Heart right ventricle (tissue), 16 donors: ENCODE results near the gene C2CD3. TPM values are rescaled to one million over a fixed set of nuclear protein-coding genes. Genes with fewer than 3 reads are reported as not detected.

Experiments used
- ATAC-seq, 8 donors: fragments of 200-7000 bp; cut with Tn5 transposase; one replicate each; pipeline ENCODE4 v1.9.1; 2020; ENCODE audit warnings: mild to moderate bottlenecking in 8 of 8, moderate library complexity in 8 of 8, moderate number of reproducible peaks in 1 of 8
- DNase-seq, 2 donors: peaks; one replicate each; pipeline ENCODE4 v3.0.0-alpha.2; 2020
- H3K27ac ChIP-seq, 10 donors: fragments of 200-600 bp; sonication (generic) in 2 of 10; one replicate each; pipeline versions ENCODE4 v1.5.0 to v1.8.0; 2020 to 2022; ENCODE audit warnings: mild to moderate bottlenecking in 3 of 10
- H3K27me3 ChIP-seq, 7 donors: fragments of 200-600 bp; one replicate each; pipeline ENCODE4 v1.8.0; 2021 to 2022; ENCODE audit warnings: mild to moderate bottlenecking in 2 of 7
- H3K36me3 ChIP-seq, 9 donors: fragments of 200-600 bp; sonication (generic) in 1 of 9; one replicate each; pipeline versions ENCODE4 v1.5.0 to v1.8.0; 2020 to 2022; ENCODE audit warnings: mild to moderate bottlenecking in 2 of 9
- H3K4me1 ChIP-seq, 9 donors: fragments of 200-600 bp; sonication (generic) in 1 of 9; one replicate each; pipeline versions ENCODE4 v1.5.0 to v1.8.0; 2020 to 2022; ENCODE audit warnings: mild to moderate bottlenecking in 4 of 9
- H3K4me3 ChIP-seq, 10 donors: fragments of 200-600 bp; sonication (generic) in 2 of 10; one replicate each; pipeline versions ENCODE4 v1.5.0 to v1.8.0; 2020 to 2022; ENCODE audit warnings: mild to moderate bottlenecking in 7 of 10, moderate library complexity in 2 of 10
- H3K9me3 ChIP-seq, 11 donors: fragments of 200-600 bp in 10 of 11; sonication (generic) in 2 of 11; one replicate each; pipeline versions ENCODE4 v1.5.0 to v1.8.0; 2013 to 2022; ENCODE audit warnings: mild to moderate bottlenecking in 2 of 11, control low read depth in 1 of 11, moderate library complexity in 1 of 11
- CTCF ChIP-seq, 9 donors: fragments of 200-600 bp; sonication (generic) in 2 of 9; IDR thresholded peaks; one replicate each; pipeline versions ENCODE4 v1.5.0 to v1.8.0; 2021 to 2022; ENCODE audit warnings: antibody characterized with exemption in 9 of 9, mild to moderate bottlenecking in 5 of 9, moderate library complexity in 1 of 9
- WGBS, 2 donors: extraction: QIAGEN DNeasy Blood & Tissue Kit; methylation state at CpG; one replicate each; pipeline ENCODE4 v1.1.7; 2013; ENCODE audit warnings: inconsistent platforms in 1 of 2; 5-methylcytosine and 5-hydroxymethylcytosine counted together
- intact Hi-C, 10 donors: fragments of 100-400 bp; cut with DNase I; formaldehyde crosslinking; loops; one replicate each; pipeline versions ENCODE4 v1.11.1 to v1.14.2; 2022
- polyA plus RNA-seq, 2 donors: library from polyadenylated mRNA; stranded (reverse); fragments of 200-250 nt; gene quantifications; one replicate each; pipeline ENCODE4 v1.2.3, GENCODE V29; 2013
- total RNA-seq, 10 donors: library from RNA; stranded (reverse); fragmentation: NEBNext Ultra II Directional in 3 of 10; extraction: Animal tissue kit (Norgen Biotek cat#: 25700) in 3 of 10; gene quantifications; one replicate each; pipeline versions ENCODE4 v1.2.1 to v1.2.4, GENCODE V29; 2021 to 2023
- donor health status: Arrhythmogenic right ventricular cardiomyopathy.
- donor health status: ischemic (EF 13 %, LVEDD 7.1; RV severe dilation, severe dysfunction).
- donor health status: healthy with polysubstance abuse.
- donor health status: DM: no; HTN: yes; CAD: no.
- donor health status: DM: no; HTN: no; CAD: no.
- donor health status: ischemic (EF 25% LVEDD 6.9; RV normal size, moderate dysfunction).
- donor health status: ischemic (EF 25% LVEDD 5.7; RV mildly dilated, moderate dysfunction).
- donor health status: healthy.
- donor health status: DM: yes; HTN: yes; CAD: no.
- donor health status: Ischemic cardiomyopathy.
- donor health status: ischemic (EF 35%, LVEDD 5.7; RV mildly dilated, moderate dysfunction).
- donor health status: nonischemic (EF 11% LVEDD 7.7; RV severe dilation, severe dysfunction).
- donor health status: DM: yes; HTN: yes; CAD: no.
- donor health status: PGD.
- donor health status: ischemic (EF 29% LVEDD 5.4; RV normal size, mild dysfunction).
- donor health status: nonischemic (EF 23%, LVEDD 6.1; RV moderate dilation, normal function).

The C2CD3 gene
- total and polyA plus RNA-seq, 12 donors, result 7.8 to 14.8 (median 11.9) TPM

- no peaks in the 10 kb centered on the region for H3K9me3 ChIP-seq
- H3K4me1 ChIP-seq, result peaks cover 0 to 18% (median 0%) of the 10 kb centered on the region in 9 donors
- H3K27me3 ChIP-seq, result no peaks in the 10 kb centered on the region
- intact Hi-C loops, result no loop called here
- peaks cover 0 to 59% (median 4%) of the 10 kb centered on the region in 9 donors for H3K36me3 ChIP-seq
- WGBS, 2 donors, result 84 to 87% methylated on average over 7 of the region's 7 CpGs
- no peak for ATAC-seq
- TF ChIP-seq CTCF (IDR thresholded peaks at IDR 0.05), result no peak
- no peak for DNase-seq
- no peak overlapping the region for H3K4me3 ChIP-seq
- no peak overlapping the region for H3K27ac ChIP-seq
These were observed 168.9 kb downstream of the C2CD3 start for GRCh38 chr11:74001822-74002286.

- TF ChIP-seq CTCF (IDR thresholded peaks at IDR 0.05), result no peak
- Histone ChIP-seq H3K36me3 (peaks cover 0 to 50% (median 4%) of the 10 kb centered on the region in 9 donors), H3K4me3 (no peak overlapping the region), H3K9me3 (no peaks in the 10 kb centered on the region), H3K4me1 (peaks cover 0 to 13% (median 0%) of the 10 kb centered on the region in 9 donors), H3K27ac (no peak overlapping the region), H3K27me3 (no peaks in the 10 kb centered on the region)
- ATAC-seq (no peak), DNase-seq (no peak)
- intact Hi-C loops, result no loop called here
- WGBS, 2 donors, result 88 to 89% methylated on average over 14 of the region's 14 CpGs
These were observed 170.3 kb downstream of the C2CD3 start for GRCh38 chr11:74000307-74001133.

- H3K4me3 ChIP-seq, result no peak overlapping the region
- H3K4me1 ChIP-seq, result peaks cover 0 to 10% (median 0%) of the 10 kb centered on the region in 9 donors
- no peak for TF ChIP-seq CTCF (IDR thresholded peaks at IDR 0.05)
- ATAC-seq, result no peak
- no peaks in the 10 kb centered on the region for H3K27me3 ChIP-seq
- H3K27ac ChIP-seq, result no peak overlapping the region
- H3K36me3 ChIP-seq, result peaks cover 0 to 44% (median 4%) of the 10 kb centered on the region in 9 donors
- H3K9me3 ChIP-seq, result no peaks in the 10 kb centered on the region
- DNase-seq, result no peak
- intact Hi-C loops, result no loop called here
- WGBS, 2 donors, result 89% methylated on average over 8 of the region's 8 CpGs
These were observed 171.1 kb downstream of the C2CD3 start for GRCh38 chr11:73999581-74000306.

- H3K9me3 ChIP-seq, result no peaks in the 10 kb centered on the region
- ATAC-seq, result no peak
- intact Hi-C loops, result no loop called here
- no peak overlapping the region for H3K27ac ChIP-seq
- peaks cover 0 to 9% (median 0%) of the 10 kb centered on the region in 9 donors for H3K4me1 ChIP-seq
- H3K27me3 ChIP-seq, result no peaks in the 10 kb centered on the region
- no peak for DNase-seq
- TF ChIP-seq CTCF (IDR thresholded peaks at IDR 0.05), result no peak
- 94 to 95% methylated on average over 13 of the region's 13 CpGs for WGBS, 2 donors
- peaks cover 0 to 36% (median 4%) of the 10 kb centered on the region in 9 donors for H3K36me3 ChIP-seq
- no peak overlapping the region for H3K4me3 ChIP-seq
These were observed 171.8 kb downstream of the C2CD3 start for GRCh38 chr11:73998846-73999575.
